ENCODE results near the gene AOPEP. TPM values are rescaled to one million over a fixed set of nuclear protein-coding genes. Genes with fewer than 3 reads are reported as not detected.

Gene AOPEP
- total and polyA plus RNA-seq, 4 donors = 29.0 to 121 (median 60.0) TPM

GRCh38 chr9:94928691-94929368 lies 202.3 kb downstream of the AOPEP start:
- Histone ChIP-seq H3K27ac (ENCODE audit: low read depth in 1 of 2, low read length in 1 of 2) (peak overlapping the region; percentile 5 to 56), H3K36me3 (ENCODE audit: control insufficient read depth in 4 of 4, insufficient read depth in 4 of 4, low read length in 4 of 4) (peaks cover 0 to 5% (median 1%) of the 10 kb centered on the region in 4 donors), H3K9me3 (ENCODE audit: control insufficient read depth in 4 of 4, insufficient read depth in 3 of 4, low read length in 3 of 4) (no peaks in the 10 kb centered on the region), H3K4me1 (ENCODE audit: control insufficient read depth in 5 of 5, insufficient read depth in 5 of 5, low read length in 5 of 5) (peaks cover 0 to 10% (median 9%) of the 10 kb centered on the region in 5 donors), H3K4me3 (no peak overlapping the region), H3K9ac (ENCODE audit: insufficient read depth in 1 of 2, low read length in 2 of 2) (no peak overlapping the region), H3K27me3 (ENCODE audit: control insufficient read depth in 3 of 3, insufficient read depth in 3 of 3, low read length in 2 of 3) (no peaks in the 10 kb centered on the region)
- ATAC-seq (ENCODE audit: insufficient read depth, low FRiP score) = no peak
- DNase-seq = peak; percentile 50 to 77 (median 76)
- TF ChIP-seq, protein P1, sequence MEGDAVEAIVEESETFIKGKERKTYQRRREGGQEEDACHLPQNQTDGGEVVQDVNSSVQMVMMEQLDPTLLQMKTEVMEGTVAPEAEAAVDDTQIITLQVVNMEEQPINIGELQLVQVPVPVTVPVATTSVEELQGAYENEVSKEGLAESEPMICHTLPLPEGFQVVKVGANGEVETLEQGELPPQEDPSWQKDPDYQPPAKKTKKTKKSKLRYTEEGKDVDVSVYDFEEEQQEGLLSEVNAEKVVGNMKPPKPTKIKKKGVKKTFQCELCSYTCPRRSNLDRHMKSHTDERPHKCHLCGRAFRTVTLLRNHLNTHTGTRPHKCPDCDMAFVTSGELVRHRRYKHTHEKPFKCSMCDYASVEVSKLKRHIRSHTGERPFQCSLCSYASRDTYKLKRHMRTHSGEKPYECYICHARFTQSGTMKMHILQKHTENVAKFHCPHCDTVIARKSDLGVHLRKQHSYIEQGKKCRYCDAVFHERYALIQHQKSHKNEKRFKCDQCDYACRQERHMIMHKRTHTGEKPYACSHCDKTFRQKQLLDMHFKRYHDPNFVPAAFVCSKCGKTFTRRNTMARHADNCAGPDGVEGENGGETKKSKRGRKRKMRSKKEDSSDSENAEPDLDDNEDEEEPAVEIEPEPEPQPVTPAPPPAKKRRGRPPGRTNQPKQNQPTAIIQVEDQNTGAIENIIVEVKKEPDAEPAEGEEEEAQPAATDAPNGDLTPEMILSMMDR (IDR thresholded peaks at IDR 0.05; ENCODE audit: control extremely low read depth, extremely low read depth) = no peak
- WGBS, 2 donors = 80 to 81% methylated on average over 13 of the region's 13 CpGs

DNA sequence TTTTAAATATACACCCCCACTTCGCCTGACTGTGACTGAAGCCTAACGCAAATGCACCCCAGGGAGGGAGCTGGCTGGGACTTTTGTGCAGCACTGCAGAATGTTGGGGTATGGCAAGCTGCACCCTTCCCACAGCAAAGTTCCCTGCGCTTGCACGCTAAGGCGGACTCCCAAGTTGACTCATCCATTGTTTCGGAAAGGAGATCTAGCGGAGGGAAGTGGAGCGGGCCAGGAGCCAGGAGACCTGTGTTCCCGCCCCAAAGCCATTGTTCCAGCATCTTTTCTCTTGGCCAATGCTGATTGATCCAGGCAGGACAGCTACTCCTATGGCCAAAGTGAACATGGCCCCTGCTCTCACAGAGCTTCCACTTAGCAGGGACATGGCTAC lies 202.9 kb downstream of the AOPEP start:
- ATAC-seq (ENCODE audit: insufficient read depth, low FRiP score) (no peak), DNase-seq (peak in 1 of 3 donors; percentile 36)
- no peak overlapping the region for H3K9ac ChIP-seq (ENCODE audit: insufficient read depth in 1 of 2, low read length in 2 of 2)
- TF ChIP-seq, protein P1 (IDR thresholded peaks at IDR 0.05; ENCODE audit: control extremely low read depth, extremely low read depth) = no peak
- H3K9me3 ChIP-seq (ENCODE audit: control insufficient read depth in 4 of 4, insufficient read depth in 3 of 4, low read length in 3 of 4) = no peaks in the 10 kb centered on the region
- 79 to 84% methylated on average over 9 of the region's 9 CpGs for WGBS, 2 donors
- peaks cover 0 to 10% (median 8%) of the 10 kb centered on the region in 5 donors for H3K4me1 ChIP-seq (ENCODE audit: control insufficient read depth in 5 of 5, insufficient read depth in 5 of 5, low read length in 5 of 5)
- peaks cover 0 to 5% (median 1%) of the 10 kb centered on the region in 4 donors for H3K36me3 ChIP-seq (ENCODE audit: control insufficient read depth in 4 of 4, insufficient read depth in 4 of 4, low read length in 4 of 4)
- peak overlapping the region; percentile 52 to 56 for H3K27ac ChIP-seq (ENCODE audit: low read depth in 1 of 2, low read length in 1 of 2)
- no peak overlapping the region for H3K4me3 ChIP-seq
- no peaks in the 10 kb centered on the region for H3K27me3 ChIP-seq (ENCODE audit: control insufficient read depth in 3 of 3, insufficient read depth in 3 of 3, low read length in 2 of 3)

DNA sequence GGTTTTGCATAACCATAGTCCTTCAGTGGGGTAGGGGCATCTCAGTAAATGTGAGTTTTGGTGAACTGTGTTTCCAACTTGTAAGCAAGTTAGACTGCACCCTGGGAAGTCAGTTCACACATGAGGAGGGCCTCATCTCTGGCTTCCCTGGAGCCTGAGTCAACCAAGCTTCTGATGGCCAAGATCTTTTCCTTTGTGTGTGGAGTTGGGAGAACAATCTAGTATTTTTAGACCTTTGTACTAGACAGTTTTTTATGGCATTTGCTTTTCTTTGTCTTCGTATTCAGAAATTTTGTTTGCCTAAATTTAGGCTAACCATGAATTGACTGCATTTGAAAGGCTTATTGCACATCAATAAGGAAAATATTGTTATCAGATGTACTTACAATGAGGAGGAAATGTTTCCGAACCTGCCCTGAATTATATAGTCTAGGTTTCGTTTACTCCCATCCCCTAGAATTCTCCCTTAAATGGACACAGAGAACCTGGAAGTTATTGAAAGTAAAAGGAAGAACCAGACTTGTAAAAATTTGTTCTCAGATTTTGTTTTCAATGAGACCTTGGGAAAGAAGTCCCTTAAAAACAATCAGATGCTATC lies 204.6 kb downstream of the AOPEP start:
- Histone ChIP-seq H3K36me3 (ENCODE audit: control insufficient read depth in 4 of 4, insufficient read depth in 4 of 4, low read length in 4 of 4) (peaks cover 0 to 2% (median 0%) of the 10 kb centered on the region in 4 donors), H3K9me3 (ENCODE audit: control insufficient read depth in 4 of 4, insufficient read depth in 3 of 4, low read length in 3 of 4) (no peaks in the 10 kb centered on the region), H3K4me3 (no peak overlapping the region), H3K27me3 (ENCODE audit: control insufficient read depth in 3 of 3, insufficient read depth in 3 of 3, low read length in 2 of 3) (no peaks in the 10 kb centered on the region), H3K4me1 (ENCODE audit: control insufficient read depth in 5 of 5, insufficient read depth in 5 of 5, low read length in 5 of 5) (peaks cover 0 to 16% (median 12%) of the 10 kb centered on the region in 5 donors), H3K9ac (ENCODE audit: insufficient read depth in 1 of 2, low read length in 2 of 2) (no peak overlapping the region), H3K27ac (ENCODE audit: low read depth in 1 of 2, low read length in 1 of 2) (no peak overlapping the region)
- DNase-seq (no peak), ATAC-seq (ENCODE audit: insufficient read depth, low FRiP score) (no peak)
- TF ChIP-seq, protein P1 (IDR thresholded peaks at IDR 0.05; ENCODE audit: control extremely low read depth, extremely low read depth) = no peak
- WGBS, 2 donors = 87 to 96% methylated on average over 3 of the region's 3 CpGs
